LNCaP clone FGC (cell line): ENCODE data around the gene EEF2K.

Source experiments
- DNase-seq: peaks from one replicate; pipeline ENCODE4 v3.0.0-alpha.2; 2011; ENCODE audit warnings: low read depth
- H3K4me3 ChIP-seq: 2 replicates; pipeline ENCODE4 v1.5.1; 2011; ENCODE audit warnings: mild to moderate bottlenecking, low read depth, low read length, control low read depth
- TF ChIP-seq, protein P1 (sequence below): IDR thresholded peaks from 2 replicates; pipeline ENCODE4 v1.5.1; 2012; ENCODE audit warnings: mild to moderate bottlenecking; ENCODE audit not compliant: control insufficient read depth, insufficient read depth; ENCODE audit errors: extremely low read depth

Gene EEF2K

DNA sequence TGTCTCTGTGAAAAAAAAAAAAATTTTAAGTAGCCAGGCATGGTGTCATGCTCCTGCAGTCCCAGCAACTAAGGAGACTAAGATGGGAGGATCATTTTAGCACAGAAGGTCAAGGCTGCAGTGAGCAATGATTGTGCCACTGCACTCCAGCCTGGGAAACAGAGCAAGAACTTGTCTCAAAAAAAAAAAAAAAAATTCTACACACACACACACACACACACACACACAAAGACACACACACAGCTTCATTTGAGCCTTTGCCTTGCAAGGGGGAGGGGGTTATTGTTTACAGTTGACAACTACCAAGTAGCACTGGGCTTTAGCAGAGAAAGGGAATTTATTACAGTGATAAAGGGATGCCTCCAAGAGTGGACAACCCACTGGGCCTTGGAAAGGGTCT, 86.2 kb downstream of the EEF2K start:
- TF ChIP-seq, protein P1, sequence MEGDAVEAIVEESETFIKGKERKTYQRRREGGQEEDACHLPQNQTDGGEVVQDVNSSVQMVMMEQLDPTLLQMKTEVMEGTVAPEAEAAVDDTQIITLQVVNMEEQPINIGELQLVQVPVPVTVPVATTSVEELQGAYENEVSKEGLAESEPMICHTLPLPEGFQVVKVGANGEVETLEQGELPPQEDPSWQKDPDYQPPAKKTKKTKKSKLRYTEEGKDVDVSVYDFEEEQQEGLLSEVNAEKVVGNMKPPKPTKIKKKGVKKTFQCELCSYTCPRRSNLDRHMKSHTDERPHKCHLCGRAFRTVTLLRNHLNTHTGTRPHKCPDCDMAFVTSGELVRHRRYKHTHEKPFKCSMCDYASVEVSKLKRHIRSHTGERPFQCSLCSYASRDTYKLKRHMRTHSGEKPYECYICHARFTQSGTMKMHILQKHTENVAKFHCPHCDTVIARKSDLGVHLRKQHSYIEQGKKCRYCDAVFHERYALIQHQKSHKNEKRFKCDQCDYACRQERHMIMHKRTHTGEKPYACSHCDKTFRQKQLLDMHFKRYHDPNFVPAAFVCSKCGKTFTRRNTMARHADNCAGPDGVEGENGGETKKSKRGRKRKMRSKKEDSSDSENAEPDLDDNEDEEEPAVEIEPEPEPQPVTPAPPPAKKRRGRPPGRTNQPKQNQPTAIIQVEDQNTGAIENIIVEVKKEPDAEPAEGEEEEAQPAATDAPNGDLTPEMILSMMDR = no peak
- DNase-seq = no peak
- no peak overlapping the region for H3K4me3 ChIP-seq

DNA sequence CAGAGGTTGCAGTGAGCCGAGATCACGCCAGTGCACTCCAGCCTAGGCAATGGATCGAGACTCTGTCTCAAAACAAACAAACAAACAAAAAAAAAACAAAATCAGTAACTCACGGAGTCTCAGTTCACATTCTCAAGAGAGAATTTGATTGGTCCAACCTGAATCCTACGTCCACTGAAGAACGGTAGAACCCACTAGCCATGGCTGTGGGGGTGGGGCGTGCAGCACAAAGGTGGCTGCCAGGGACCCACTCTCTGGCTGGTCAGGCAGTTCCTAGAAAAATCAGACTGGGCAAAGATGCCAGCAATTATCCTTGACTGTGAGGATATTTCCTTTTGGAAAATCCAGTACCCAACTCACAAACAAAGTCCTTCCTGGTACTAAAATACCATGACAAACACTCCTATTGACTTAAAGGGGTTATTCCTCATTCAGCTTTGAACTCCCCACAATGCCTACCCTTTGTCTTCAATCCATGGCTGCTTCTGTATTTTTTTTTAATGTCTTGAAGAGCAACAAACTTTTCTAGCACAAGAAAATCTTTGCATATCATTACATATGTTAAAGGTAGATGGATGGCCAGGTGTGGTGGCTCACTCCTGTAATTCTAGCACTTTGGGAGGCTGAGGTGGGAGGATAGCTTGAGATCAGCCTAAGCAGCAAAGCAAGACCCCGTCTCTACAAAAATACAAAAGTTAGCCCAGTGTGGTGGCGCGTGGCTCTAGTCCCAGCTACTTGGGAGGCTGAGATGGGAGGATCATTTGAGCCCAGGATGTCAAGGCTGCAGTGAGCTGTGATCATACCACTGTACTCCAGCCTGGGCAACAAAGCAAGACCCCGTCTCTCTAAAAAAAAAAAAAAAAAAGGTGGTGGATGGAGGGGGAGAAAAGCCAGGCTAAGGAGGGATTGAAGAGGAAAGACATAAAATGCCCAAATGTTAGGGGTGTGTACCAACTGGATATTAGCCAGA, 87.3 kb downstream of the EEF2K start:
- H3K4me3 ChIP-seq = no peak overlapping the region
- TF ChIP-seq, protein P1 = no peak
- no peak for DNase-seq

DNA sequence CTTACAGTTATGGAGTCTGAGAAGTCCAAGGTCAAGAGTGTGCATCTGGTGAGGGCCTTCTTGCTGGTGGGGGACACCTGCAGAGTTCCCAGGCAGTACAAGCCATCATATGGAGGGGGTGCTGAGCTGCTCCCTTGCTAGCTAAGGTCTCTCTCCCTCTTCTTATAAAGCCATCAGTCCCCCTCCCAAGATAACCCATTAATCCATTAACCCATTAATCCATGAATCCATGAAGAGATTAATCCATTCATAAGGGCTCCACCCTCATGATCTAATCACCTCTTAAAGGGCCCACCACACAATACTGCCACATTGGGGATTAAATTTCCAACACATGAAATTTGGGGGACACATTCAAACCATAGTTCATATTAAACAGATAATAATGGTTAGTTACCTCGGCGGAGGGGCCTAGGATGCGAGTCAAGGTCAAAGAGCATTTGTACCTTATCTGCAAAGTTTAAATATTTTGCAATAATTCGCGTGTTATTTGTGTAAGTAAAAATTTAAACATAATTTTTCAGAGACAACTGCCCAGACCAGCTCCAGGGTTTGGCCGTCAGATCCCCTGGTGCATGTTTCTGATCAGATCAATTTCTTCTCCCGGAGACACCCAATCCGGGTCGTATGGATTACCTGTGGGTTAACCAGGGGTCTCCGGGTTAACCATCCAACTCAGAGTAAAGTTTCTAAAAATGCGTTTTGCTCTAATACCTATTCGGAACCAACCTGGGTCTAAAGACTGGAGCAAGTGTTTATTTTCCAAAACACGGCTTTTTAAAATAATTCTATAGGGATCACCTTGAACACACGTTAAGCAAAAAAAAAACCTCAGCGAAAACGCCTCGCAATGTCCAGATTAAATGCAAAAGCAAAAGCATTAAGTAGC, 90.4 kb downstream of the EEF2K start:
- TF ChIP-seq, protein P1 = no peak
- DNase-seq = no peak
- H3K4me3 ChIP-seq = peak overlapping the region; percentile 62

DNA sequence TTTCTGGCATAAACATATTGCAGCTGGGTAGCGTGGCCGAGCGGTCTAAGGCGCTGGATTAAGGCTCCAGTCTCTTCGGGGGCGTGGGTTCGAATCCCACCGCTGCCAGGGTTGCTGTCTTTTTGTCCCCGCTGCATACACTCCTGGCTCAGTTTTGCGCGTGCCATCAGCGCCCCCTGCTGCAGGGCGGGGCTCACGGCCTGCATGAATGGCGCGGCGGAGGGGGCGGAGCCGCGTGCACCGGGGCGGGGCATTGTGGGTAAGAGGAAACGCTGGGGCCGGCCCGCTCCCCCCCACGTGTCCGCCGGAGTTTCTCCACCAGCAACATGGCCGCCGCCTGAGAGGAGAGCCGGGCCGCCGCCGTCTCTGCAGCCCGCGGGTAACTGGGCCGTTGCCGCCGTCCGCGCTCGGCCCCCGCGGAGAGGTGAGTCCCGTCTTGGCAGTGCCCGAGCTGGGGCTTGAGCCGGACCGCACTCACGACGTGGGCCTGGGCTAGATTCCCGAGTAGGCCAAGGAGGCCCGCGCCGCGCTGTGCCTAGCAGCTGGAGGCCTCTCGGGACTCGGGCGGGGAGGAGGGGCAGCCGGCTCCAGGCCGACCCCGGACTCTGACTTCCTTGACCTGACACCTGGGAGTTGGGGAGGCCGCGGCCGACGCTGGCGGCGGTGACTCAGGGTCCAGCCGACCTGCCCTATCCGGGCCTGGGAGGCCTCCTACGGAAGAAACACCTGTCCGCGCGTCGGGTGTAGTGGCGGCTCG, 91.2 kb downstream of the EEF2K start, which contains the start of gene POLR3E:
Gene POLR3E, plus strand, starts transcription at position 296 of the 757 bp plus-strand sequence. CDS start 5,560 bp downstream, outside the sequence.
- peak; percentile 87 for DNase-seq
- H3K4me3 ChIP-seq = peak within 1 kb of the TSS; percentile 92
- TF ChIP-seq, protein P1 = peak; percentile 98

DNA sequence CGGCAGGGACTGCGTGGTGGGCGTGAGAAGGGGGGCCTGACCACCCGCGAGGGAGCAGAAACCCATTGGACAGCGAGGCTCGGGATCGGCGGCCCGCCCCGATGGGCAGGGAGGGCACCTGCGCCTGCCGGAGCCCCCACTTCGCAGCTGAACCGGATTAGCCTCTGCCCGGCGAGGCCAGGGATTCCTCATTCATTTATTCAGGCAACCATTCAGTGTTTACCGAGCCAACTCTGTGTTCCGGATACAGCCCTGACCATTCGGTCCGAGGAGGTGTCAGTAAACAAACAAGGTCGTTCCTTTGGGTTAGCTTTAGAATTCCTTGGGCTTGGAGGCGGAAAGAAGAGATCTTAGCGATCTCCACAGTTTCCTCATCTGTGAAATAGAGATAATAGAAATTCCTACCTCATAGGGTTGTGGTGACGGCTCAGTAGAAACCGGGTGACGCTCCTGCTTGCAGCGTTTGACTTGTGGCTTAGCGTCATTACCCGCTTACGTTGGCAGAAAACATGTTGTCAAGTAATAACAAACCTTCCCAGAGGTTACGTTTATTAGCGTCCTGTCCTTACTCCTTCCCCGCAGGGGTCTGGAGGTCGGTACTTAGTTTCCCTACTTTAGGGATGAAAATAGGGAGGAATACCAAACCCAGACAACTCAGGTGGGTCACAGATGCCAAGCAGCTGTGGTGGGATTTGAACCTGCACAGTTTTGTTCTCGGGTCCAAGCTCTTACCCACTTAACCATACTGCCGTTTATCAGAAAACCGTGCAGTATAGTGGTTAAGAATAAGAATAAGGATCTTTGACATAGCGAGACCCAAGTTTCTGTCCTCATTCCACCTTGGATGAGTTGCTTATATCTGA, 92.0 kb downstream of the EEF2K start:
- DNase-seq = peak; percentile 80
- H3K4me3 ChIP-seq = peak overlapping the region; percentile 92
- TF ChIP-seq, protein P1 = no peak

DNA sequence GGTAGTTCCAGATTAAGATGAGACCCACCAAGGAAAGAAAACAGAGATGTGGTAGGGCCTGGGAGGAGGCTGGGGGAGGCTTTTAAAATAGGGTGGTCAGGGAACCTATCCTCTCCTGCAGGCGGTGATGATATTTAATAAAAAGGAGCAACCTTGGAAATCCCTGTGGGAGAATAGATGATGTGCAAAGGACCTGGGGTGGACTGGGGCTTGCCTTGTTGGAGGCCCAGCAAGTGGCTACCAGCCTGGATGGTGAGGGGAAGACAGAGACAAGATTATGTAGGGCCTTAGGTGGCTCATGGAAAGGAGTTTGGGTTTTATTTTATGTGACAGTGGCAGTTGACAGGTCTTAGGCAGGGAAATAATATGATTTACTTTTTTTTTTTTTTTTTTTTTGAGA, 93.0 kb downstream of the EEF2K start:
- H3K4me3 ChIP-seq = peak overlapping the region; percentile 92
- no peak for DNase-seq
- TF ChIP-seq, protein P1 = no peak
